Activated CD4-positive, alpha-beta T cell treated with anti-CD3 and anti-CD28 coated beads, Interleukin-2, amount 10 ng/mL, durations not matched to agents 7 days and 5 days (primary cell): ENCODE measurements around the gene RIOX2. TPM values are rescaled to one million over a fixed set of nuclear protein-coding genes. Genes with fewer than 3 reads are reported as not detected.
"Not testable (repeated sequence)": the region's sequence is repeated elsewhere in the genome, so short reads cannot be mapped to it uniquely, and the experiment has no call there.

ENCODE experiments used
- CTCF ChIA-PET: fragments of 350-600 bp; sonication (Branson Sonifier 250); formaldehyde crosslinking; loops from one replicate; lab custom pipeline; 2021; ENCODE audit warnings: antibody characterized with exemption; lab: Charles Lee
- POLR2A ChIA-PET: fragments of 350-600 bp; sonication (Branson Sonifier 250); formaldehyde crosslinking; loops from one replicate; lab custom pipeline; 2021; ENCODE audit warnings: antibody characterized with exemption; lab: Charles Lee
- DNase-seq: peaks from one replicate; pipeline ENCODE4 v3.0.0-alpha.2; 2020
- H3K27ac Mint-ChIP-seq: one replicate; pipeline ENCODE4 v1.8.0; 2021; ENCODE audit warnings: mild to moderate bottlenecking, moderate library complexity, mixed read lengths
- H3K27me3 Mint-ChIP-seq: one replicate; pipeline ENCODE4 v1.8.0; 2021; ENCODE audit warnings: mixed read lengths
- H3K36me3 Mint-ChIP-seq: one replicate; pipeline ENCODE4 v1.8.0; 2021; ENCODE audit warnings: low read depth, mixed read lengths
- H3K4me1 Mint-ChIP-seq: one replicate; pipeline ENCODE4 v1.8.0; 2021; ENCODE audit warnings: mixed read lengths
- H3K4me3 Mint-ChIP-seq: one replicate; pipeline ENCODE4 v1.8.0; 2021; ENCODE audit warnings: mild to moderate bottlenecking, moderate library complexity, mixed read lengths
- H3K9me3 Mint-ChIP-seq: one replicate; pipeline ENCODE4 v1.8.0; 2021; ENCODE audit warnings: mixed read lengths
- total RNA-seq, 2 experiments: library from RNA; stranded (reverse); gene quantifications; one replicate each; pipeline ENCODE4 v1.2.3, GENCODE V29; 2021

Gene RIOX2
- total RNA-seq, result 10 to 100 TPM; 38.4 to 42.0 TPM

GRCh38 chr3:97971679-97972567 is at the start of gene RIOX2:
Gene RIOX2 (minus strand): TSS chr3:97972431. CDS start chr3:97967593, 4,838 bp downstream.
- peaks cover 76% of the 10 kb centered on the region for H3K4me1 Mint-ChIP-seq
- no peaks in the 10 kb centered on the region for H3K9me3 Mint-ChIP-seq
- H3K27me3 Mint-ChIP-seq, result no peaks in the 10 kb centered on the region
- POLR2A ChIA-PET, result interaction anchor here (0.8 to 1.2 kb wide), 3 partner anchors 10 to 50 kb away, joined by 3 to 5 read pairs (median 3); no protein-coding TSS in a partner anchor
- H3K4me3 Mint-ChIP-seq, result peak within 1 kb of the TSS; percentile 84
- peaks cover 13% of the 10 kb centered on the region for H3K36me3 Mint-ChIP-seq
- DNase-seq, result peak; percentile 85
- CTCF ChIA-PET, result interaction anchor here (0.9 to 1.3 kb wide), 2 partner anchors 20 to 26 kb away, joined by 3 read pairs; no protein-coding TSS in a partner anchor
- peak within 1 kb of the TSS; percentile 92 for H3K27ac Mint-ChIP-seq

GRCh38 chr3:98020412-98020811 is 48.2 kb upstream of the RIOX2 start:
- CTCF ChIA-PET, result interaction anchor here (0.7 to 1.2 kb wide), 3 partner anchors 10 to 143 kb away, joined by 3 to 4 read pairs (median 3); no protein-coding TSS in a partner anchor
- Mint-ChIP-seq H3K36me3 (no peaks in the 10 kb centered on the region), H3K4me3 (no peak overlapping the region), H3K27me3 (no peaks in the 10 kb centered on the region), H3K27ac (no peak overlapping the region), H3K9me3 (no peaks in the 10 kb centered on the region), H3K4me1 (peaks cover 15% of the 10 kb centered on the region)
- no peak for DNase-seq
- POLR2A ChIA-PET, result no interaction called here

- Mint-ChIP-seq H3K27ac (no peak overlapping the region), H3K9me3 (no peaks in the 10 kb centered on the region), H3K36me3 (no peaks in the 10 kb centered on the region), H3K27me3 (no peaks in the 10 kb centered on the region), H3K4me1 (peaks cover 12% of the 10 kb centered on the region), H3K4me3 (no peak overlapping the region)
- POLR2A ChIA-PET, result no interaction called here
- CTCF ChIA-PET, result no interaction called here
- no peak for DNase-seq
Observed at GRCh38 chr3:98018301-98018700, 46.1 kb upstream of the RIOX2 start.

- Mint-ChIP-seq H3K9me3 (peaks cover 9% of the 10 kb centered on the region), H3K4me3 (no peak overlapping the region), H3K27ac (no peak overlapping the region), H3K36me3 (peaks cover 4% of the 10 kb centered on the region), H3K4me1 (peaks cover 6% of the 10 kb centered on the region), H3K27me3 (no peaks in the 10 kb centered on the region)
- POLR2A ChIA-PET, result no interaction called here
- CTCF ChIA-PET, result interaction anchor here (0.9 to 2.1 kb wide), 3 partner anchors 9 to 210 kb away, joined by 3 to 13 read pairs (median 3); no protein-coding TSS in a partner anchor
- DNase-seq, result no peak
Observed at GRCh38 chr3:98014268-98014585, 42.0 kb upstream of the RIOX2 start.

GRCh38 chr3:98013411-98014267 is 41.4 kb upstream of the RIOX2 start:
- peaks cover 11% of the 10 kb centered on the region for H3K4me1 Mint-ChIP-seq
- POLR2A ChIA-PET, result interaction anchor here (0.7 kb wide), 1 partner anchor 102 kb away, joined by 3 read pairs; no protein-coding TSS in a partner anchor
- DNase-seq, result no peak

GRCh38 chr3:98012979-98013378 is 40.7 kb upstream of the RIOX2 start:
- CTCF ChIA-PET, result interaction anchor here (1.1 to 2.3 kb wide), 5 partner anchors 9 to 84 kb away, joined by 4 to 6 read pairs (median 4); no protein-coding TSS in a partner anchor
- H3K9me3 Mint-ChIP-seq, result peaks cover 9% of the 10 kb centered on the region
- H3K27me3 Mint-ChIP-seq, result no peaks in the 10 kb centered on the region
- POLR2A ChIA-PET, result no interaction called here
- peaks cover 18% of the 10 kb centered on the region for H3K4me1 Mint-ChIP-seq
- H3K36me3 Mint-ChIP-seq, result peaks cover 4% of the 10 kb centered on the region
- DNase-seq, result no peak
- no peak overlapping the region for H3K27ac Mint-ChIP-seq
- no peak overlapping the region for H3K4me3 Mint-ChIP-seq

More at GRCh38 chr3:98013411-98014267, 41.4 kb upstream of the RIOX2 start:
- H3K4me3 Mint-ChIP-seq, result no peak overlapping the region
- CTCF ChIA-PET, result interaction anchor here (0.9 to 2.2 kb wide), 5 partner anchors 8 to 209 kb away, joined by 3 to 13 read pairs (median 4); no protein-coding TSS in a partner anchor
- peaks cover 4% of the 10 kb centered on the region for H3K36me3 Mint-ChIP-seq
- no peaks in the 10 kb centered on the region for H3K27me3 Mint-ChIP-seq
- peaks cover 9% of the 10 kb centered on the region for H3K9me3 Mint-ChIP-seq
- no peak overlapping the region for H3K27ac Mint-ChIP-seq

GRCh38 chr3:98010883-98011449 is 38.7 kb upstream of the RIOX2 start:
- not testable (repeated sequence) for H3K4me3 Mint-ChIP-seq, H3K36me3 Mint-ChIP-seq, DNase-seq, H3K9me3 Mint-ChIP-seq, H3K27ac Mint-ChIP-seq, H3K27me3 Mint-ChIP-seq
- CTCF ChIA-PET, result interaction anchor here (1.4 to 2.3 kb wide), 6 partner anchors 10 to 32 kb away, joined by 3 to 6 read pairs (median 4); no protein-coding TSS in a partner anchor
- peaks cover 35% of the 10 kb centered on the region for H3K4me1 Mint-ChIP-seq
- POLR2A ChIA-PET, result interaction anchor here (0.6 kb wide), 1 partner anchor 40 kb away, joined by 3 read pairs; no protein-coding TSS in a partner anchor

- ChIA-PET CTCF (interaction anchor here (0.5 to 1.5 kb wide), 4 partner anchors 11 to 142 kb away, joined by 3 to 4 read pairs (median 4); no protein-coding TSS in a partner anchor), POLR2A (interaction anchor here (0.6 kb wide), 1 partner anchor 39 kb away, joined by 3 read pairs; no protein-coding TSS in a partner anchor)
- no peak overlapping the region for H3K27ac Mint-ChIP-seq
- H3K4me1 Mint-ChIP-seq, result peaks cover 35% of the 10 kb centered on the region
- no peak overlapping the region for H3K4me3 Mint-ChIP-seq
- no peak for DNase-seq
- peaks cover 9% of the 10 kb centered on the region for H3K9me3 Mint-ChIP-seq
- peaks cover 4% of the 10 kb centered on the region for H3K36me3 Mint-ChIP-seq
- no peaks in the 10 kb centered on the region for H3K27me3 Mint-ChIP-seq
Observed at GRCh38 chr3:98010194-98010882, 38.1 kb upstream of the RIOX2 start.

GRCh38 chr3:98008855-98009254 is 36.6 kb upstream of the RIOX2 start:
- Mint-ChIP-seq H3K4me1 (peaks cover 43% of the 10 kb centered on the region), H3K27ac (no peak overlapping the region), H3K27me3 (no peaks in the 10 kb centered on the region), H3K36me3 (peaks cover 6% of the 10 kb centered on the region), H3K9me3 (peaks cover 9% of the 10 kb centered on the region), H3K4me3 (no peak overlapping the region)
- DNase-seq, result no peak
- ChIA-PET POLR2A (no interaction called here), CTCF (interaction anchor here (1.2 to 2.3 kb wide), 5 partner anchors 9 to 554 kb away, joined by 3 to 11 read pairs (median 3); no protein-coding TSS in a partner anchor)

GRCh38 chr3:98005438-98005837 is 33.2 kb upstream of the RIOX2 start:
- Mint-ChIP-seq H3K4me3 (no peak overlapping the region), H3K27ac (no peak overlapping the region), H3K36me3 (peaks cover 6% of the 10 kb centered on the region), H3K9me3 (peaks cover 14% of the 10 kb centered on the region), H3K4me1 (peaks cover 59% of the 10 kb centered on the region), H3K27me3 (peaks cover 2% of the 10 kb centered on the region)
- DNase-seq, result no peak
- POLR2A ChIA-PET, result interaction anchor here (0.6 kb wide), 1 partner anchor 558 kb away, joined by 3 read pairs; no protein-coding TSS in a partner anchor
- CTCF ChIA-PET, result no interaction called here

- no peak for DNase-seq
- H3K27ac Mint-ChIP-seq, result no peak overlapping the region
- H3K9me3 Mint-ChIP-seq, result peaks cover 10% of the 10 kb centered on the region
- peaks cover 6% of the 10 kb centered on the region for H3K36me3 Mint-ChIP-seq
- POLR2A ChIA-PET, result no interaction called here
- H3K4me1 Mint-ChIP-seq, result peaks cover 59% of the 10 kb centered on the region
- no peak overlapping the region for H3K4me3 Mint-ChIP-seq
- peaks cover 2% of the 10 kb centered on the region for H3K27me3 Mint-ChIP-seq
- CTCF ChIA-PET, result interaction anchor here (0.6 kb wide), 1 partner anchor 255 kb away, joined by 5 read pairs; no protein-coding TSS in a partner anchor
Observed at GRCh38 chr3:98004721-98005120, 32.5 kb upstream of the RIOX2 start.
